Colonic mucosa (tissue), 4 donors: ENCODE data around the gene RTN4IP1. TPM values are rescaled to one million over a fixed set of nuclear protein-coding genes. Genes with fewer than 3 reads are reported as not detected.

Experiments
- DNase-seq: peaks from one replicate; pipeline ENCODE4 v3.0.0-alpha.2; 2020
- H3K27ac ChIP-seq: fragments of 200-600 bp; one replicate; pipeline ENCODE4 v1.8.0; 2021
- H3K27me3 ChIP-seq: fragments of 200-600 bp; one replicate; pipeline ENCODE4 v1.8.0; 2021
- H3K36me3 ChIP-seq: fragments of 200-600 bp; one replicate; pipeline ENCODE4 v1.8.0; 2021
- H3K4me1 ChIP-seq: fragments of 200-600 bp; one replicate; pipeline ENCODE4 v1.8.0; 2021; ENCODE audit warnings: mild to moderate bottlenecking
- H3K4me3 ChIP-seq: fragments of 200-600 bp; one replicate; pipeline ENCODE4 v1.8.0; 2021
- H3K9ac ChIP-seq, 2 donors: one replicate each; pipeline ENCODE4 v1.7.0; 2013; ENCODE audit warnings: control low read depth in 2 of 2, low read depth in 2 of 2, low read length in 2 of 2
- H3K9me3 ChIP-seq: fragments of 200-600 bp; one replicate; pipeline ENCODE4 v1.8.0; 2021
- intact Hi-C: fragments of 100-400 bp; cut with DNase I; formaldehyde crosslinking; loops from one replicate; pipeline ENCODE4 v1.14.1; 2022
- total RNA-seq, 2 donors: library from RNA; stranded (reverse); fragmentation: NEBNext Ultra II Directional in 1 of 2; extraction: Animal tissue kit (Norgen Biotek cat#: 25700) in 1 of 2; gene quantifications; one replicate each; pipeline ENCODE4 v1.2.1, GENCODE V29; 2021
- TF ChIP-seq, protein P1 (sequence below): fragments of 200-600 bp; IDR thresholded peaks from one replicate; pipeline ENCODE4 v1.8.0; 2022; ENCODE audit warnings: antibody characterized with exemption, mild to moderate bottlenecking
- donor health status: healthy.
- donor health status: DM: no; HTN: no; CAD: no.
- donor health status: DM: no; HTN: no; CAD: no.

The RTN4IP1 gene
- total RNA-seq, 2 donors from 2014 or later, result 12.2 to 18.5 TPM

DNA sequence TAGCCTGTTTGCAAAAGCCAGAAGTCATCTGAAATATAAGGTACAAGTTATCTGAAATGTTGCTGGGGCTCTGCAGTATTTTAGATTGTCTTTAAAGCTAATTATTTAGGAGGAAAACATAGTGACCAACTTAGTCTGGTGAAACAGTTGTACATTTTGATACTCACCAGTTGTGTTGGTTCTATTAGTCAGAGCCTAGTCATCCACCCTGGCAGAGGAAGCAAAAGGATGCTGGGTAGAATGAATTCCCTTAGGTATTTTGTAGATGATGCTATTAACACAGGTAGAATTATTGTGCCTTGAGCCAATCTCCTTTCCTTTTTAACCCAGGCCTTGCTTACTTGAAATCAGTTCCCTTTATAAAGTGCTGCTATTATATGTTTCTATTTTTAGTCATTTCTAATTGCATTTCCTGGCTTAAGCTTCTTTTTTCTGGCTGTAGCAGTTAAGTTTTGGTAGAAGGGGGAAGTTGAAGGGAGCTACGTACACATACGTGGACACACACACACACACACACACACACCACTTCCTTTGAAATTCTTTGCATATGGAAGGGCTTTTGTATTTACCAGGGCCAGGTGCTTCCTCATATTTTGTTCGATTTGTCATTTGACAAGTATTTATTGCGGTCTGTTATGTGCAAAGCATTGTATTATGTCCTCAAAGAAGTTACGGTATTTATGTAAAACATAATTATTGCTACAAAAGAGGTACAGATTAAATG lies 82.4 kb downstream of the RTN4IP1 start:
- Histone ChIP-seq H3K9ac (no peak overlapping the region), H3K4me1 (no peaks in the 10 kb centered on the region), H3K4me3 (no peak overlapping the region), H3K27ac (peak overlapping the region; percentile 45), H3K27me3 (no peaks in the 10 kb centered on the region), H3K9me3 (no peaks in the 10 kb centered on the region), H3K36me3 (no peaks in the 10 kb centered on the region)
- intact Hi-C loops, result no loop called here
- TF ChIP-seq, protein P1, sequence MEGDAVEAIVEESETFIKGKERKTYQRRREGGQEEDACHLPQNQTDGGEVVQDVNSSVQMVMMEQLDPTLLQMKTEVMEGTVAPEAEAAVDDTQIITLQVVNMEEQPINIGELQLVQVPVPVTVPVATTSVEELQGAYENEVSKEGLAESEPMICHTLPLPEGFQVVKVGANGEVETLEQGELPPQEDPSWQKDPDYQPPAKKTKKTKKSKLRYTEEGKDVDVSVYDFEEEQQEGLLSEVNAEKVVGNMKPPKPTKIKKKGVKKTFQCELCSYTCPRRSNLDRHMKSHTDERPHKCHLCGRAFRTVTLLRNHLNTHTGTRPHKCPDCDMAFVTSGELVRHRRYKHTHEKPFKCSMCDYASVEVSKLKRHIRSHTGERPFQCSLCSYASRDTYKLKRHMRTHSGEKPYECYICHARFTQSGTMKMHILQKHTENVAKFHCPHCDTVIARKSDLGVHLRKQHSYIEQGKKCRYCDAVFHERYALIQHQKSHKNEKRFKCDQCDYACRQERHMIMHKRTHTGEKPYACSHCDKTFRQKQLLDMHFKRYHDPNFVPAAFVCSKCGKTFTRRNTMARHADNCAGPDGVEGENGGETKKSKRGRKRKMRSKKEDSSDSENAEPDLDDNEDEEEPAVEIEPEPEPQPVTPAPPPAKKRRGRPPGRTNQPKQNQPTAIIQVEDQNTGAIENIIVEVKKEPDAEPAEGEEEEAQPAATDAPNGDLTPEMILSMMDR, result no peak
- no peak for DNase-seq

DNA sequence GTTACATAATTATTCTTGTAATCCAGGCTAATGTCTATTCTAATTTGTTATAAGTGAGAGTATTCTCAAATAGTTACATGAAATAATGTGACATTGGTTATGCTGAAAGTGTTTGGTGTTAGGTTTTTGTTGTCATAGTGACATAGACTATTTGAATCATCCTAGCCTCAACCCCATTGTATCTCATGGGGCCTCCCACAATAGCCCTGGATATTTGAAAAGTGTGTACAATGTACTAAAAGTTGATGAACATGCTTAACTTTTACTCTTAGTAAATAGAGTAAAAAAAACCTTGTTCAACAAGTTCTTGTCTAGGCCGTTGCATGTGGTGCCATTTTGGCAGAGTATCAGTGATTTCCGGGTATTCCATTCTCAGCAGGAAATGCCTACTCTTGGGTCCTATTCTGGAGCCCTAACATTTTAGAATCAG lies 83.0 kb downstream of the RTN4IP1 start:
- TF ChIP-seq, protein P1, result no peak
- Histone ChIP-seq H3K4me1 (no peaks in the 10 kb centered on the region), H3K9ac (no peak overlapping the region), H3K27ac (peak overlapping the region; percentile 45), H3K27me3 (no peaks in the 10 kb centered on the region), H3K9me3 (no peaks in the 10 kb centered on the region), H3K36me3 (no peaks in the 10 kb centered on the region), H3K4me3 (no peak overlapping the region)
- intact Hi-C loops, result no loop called here
- DNase-seq, result no peak

DNA sequence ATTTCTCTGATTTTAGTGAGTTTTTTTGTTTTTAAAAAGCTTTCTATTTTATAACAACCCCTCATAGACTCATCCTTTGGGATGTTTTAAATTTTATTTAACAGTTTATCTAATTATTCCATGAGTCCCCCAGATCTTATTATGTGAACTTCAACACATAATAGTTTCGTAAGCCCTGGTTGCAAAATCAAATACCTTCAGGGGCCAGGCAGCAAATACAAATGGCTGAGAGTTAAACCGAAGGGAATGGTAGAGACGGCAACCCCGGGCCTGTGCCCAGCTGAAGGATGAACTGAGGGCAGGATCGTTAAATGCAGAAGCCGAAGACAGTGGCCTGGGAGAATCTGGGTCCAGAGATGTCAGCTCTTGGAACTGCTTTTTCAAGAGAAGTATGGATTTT lies 88.4 kb downstream of the RTN4IP1 start:
- H3K36me3 ChIP-seq, result peaks cover 3% of the 10 kb centered on the region
- no peak overlapping the region for H3K4me3 ChIP-seq
- H3K9me3 ChIP-seq, result no peaks in the 10 kb centered on the region
- no peaks in the 10 kb centered on the region for H3K27me3 ChIP-seq
- no peak overlapping the region for H3K27ac ChIP-seq
- intact Hi-C loops, result no loop called here
- TF ChIP-seq, protein P1, result no peak
- no peak for DNase-seq
- no peaks in the 10 kb centered on the region for H3K4me1 ChIP-seq
- no peak overlapping the region for H3K9ac ChIP-seq

DNA sequence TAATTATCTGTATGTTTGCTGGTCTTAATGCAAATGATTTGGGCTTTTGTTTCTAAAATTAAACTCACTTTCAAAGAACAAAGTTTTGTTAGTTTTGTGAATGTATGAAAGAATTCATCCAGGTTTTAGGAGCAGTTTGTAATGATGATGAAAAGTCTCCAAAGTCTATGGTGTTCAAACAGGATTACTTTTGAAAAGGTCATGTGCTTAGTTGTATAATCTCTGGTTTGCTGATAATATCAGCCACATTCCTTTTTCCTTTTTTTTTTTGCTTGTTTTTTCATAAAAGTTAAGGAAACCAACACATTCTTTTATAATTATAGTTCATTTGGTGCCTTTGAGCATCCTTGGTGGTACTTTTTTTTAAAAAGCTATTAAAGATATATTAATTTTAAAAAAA lies 88.9 kb downstream of the RTN4IP1 start:
- Histone ChIP-seq H3K4me1 (no peaks in the 10 kb centered on the region), H3K9ac (no peak overlapping the region), H3K27me3 (no peaks in the 10 kb centered on the region), H3K27ac (no peak overlapping the region), H3K9me3 (no peaks in the 10 kb centered on the region), H3K4me3 (no peak overlapping the region), H3K36me3 (peaks cover 3% of the 10 kb centered on the region)
- TF ChIP-seq, protein P1, result no peak
- intact Hi-C loops, result no loop called here
- no peak for DNase-seq

DNA sequence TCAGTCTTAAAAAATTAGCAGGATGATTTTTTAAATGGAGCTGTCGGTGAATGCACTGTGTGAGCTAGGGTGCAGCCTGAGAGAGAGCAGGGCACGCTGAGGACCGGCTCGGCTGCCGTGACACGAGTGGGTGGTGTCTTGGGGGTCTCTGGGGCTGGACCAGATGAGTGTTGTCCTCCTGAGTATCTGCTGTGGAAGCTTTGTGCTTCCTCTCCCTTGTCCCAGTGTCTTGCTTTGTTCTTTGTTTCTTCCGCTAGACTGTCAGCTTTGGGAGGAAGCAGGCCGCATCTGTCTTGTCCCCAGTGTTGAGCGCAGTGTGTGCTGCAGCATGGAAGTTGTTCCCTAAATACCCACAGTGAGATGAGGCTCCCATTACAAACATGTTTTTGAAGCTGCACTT lies 89.4 kb downstream of the RTN4IP1 start:
- Histone ChIP-seq H3K36me3 (peaks cover 3% of the 10 kb centered on the region), H3K4me3 (no peak overlapping the region), H3K9ac (no peak overlapping the region), H3K27ac (no peak overlapping the region), H3K4me1 (no peaks in the 10 kb centered on the region), H3K9me3 (no peaks in the 10 kb centered on the region), H3K27me3 (no peaks in the 10 kb centered on the region)
- intact Hi-C loops, result no loop called here
- TF ChIP-seq, protein P1, result no peak
- DNase-seq, result no peak
